T follicular helper cell (primary cell): ENCODE results near the gene MTX3.

Experiments
- DNase-seq: peaks from one replicate; pipeline ENCODE4 v3.0.0-alpha.2; 2020; ENCODE audit warnings: low read depth
- total RNA-seq, 2 experiments: gene quantifications; one replicate each; lab custom pipeline; 2026; lab: John Stamatoyannopoulos, UW

MTX3 gene, protein sequence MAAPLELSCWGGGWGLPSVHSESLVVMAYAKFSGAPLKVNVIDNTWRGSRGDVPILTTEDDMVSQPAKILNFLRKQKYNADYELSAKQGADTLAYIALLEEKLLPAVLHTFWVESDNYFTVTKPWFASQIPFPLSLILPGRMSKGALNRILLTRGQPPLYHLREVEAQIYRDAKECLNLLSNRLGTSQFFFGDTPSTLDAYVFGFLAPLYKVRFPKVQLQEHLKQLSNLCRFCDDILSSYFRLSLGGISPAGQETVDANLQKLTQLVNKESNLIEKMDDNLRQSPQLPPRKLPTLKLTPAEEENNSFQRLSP
- total RNA-seq: 41.7 to 45.3 reads per million in 2 experiments

- peak; percentile 77 for DNase-seq
Measured at GRCh38 chr5:79990598-79991507, at the start of gene MTX3. Gene MTX3 (minus strand): TSS chr5:79991262. CDS start chr5:79991238, 24 bp downstream.

GRCh38 chr5:80039650-80040049 is 48.6 kb upstream of the MTX3 start:
- DNase-seq: no peak

DNA sequence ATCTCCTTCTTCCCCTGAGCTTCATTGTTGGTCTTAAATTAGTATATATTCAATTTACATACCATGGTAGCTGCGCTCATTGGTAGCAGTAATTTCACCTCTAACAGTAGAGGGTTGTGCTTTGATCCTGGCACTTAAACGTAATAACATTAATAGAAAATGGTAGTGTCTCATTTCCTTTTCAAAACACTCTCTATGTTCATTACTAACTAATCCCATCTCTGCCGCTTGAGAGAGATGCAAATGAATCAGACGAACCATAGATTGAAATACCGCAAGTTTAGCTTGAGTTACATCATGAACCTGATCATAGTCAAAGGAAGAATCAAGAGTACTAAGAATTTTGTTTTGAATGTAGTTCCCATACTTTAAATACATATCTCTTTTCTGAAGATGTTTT is 46.3 kb upstream of the MTX3 start:
- no peak for DNase-seq

DNA sequence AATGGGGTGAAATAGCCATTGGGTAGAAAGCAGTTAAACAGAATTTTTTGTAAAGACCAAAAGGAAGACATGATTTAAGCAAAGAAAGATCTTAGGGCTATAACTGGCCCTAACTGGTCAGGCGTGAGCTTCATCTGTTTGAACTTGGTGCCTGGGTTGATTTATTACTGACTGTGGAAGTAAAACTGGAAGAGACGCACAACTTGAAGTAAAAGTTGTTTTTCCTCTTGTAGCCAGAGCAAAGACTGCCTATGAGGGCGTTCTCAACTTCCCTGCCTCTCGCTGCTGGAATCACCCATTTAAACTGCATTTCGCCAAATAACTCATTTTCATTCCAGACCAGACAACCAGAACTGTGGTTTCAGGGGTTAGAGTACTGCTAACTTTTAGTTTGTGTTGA is 45.6 kb upstream of the MTX3 start:
- no peak for DNase-seq

GRCh38 chr5:80035839-80036238 is 44.8 kb upstream of the MTX3 start:
- no peak for DNase-seq

DNA sequence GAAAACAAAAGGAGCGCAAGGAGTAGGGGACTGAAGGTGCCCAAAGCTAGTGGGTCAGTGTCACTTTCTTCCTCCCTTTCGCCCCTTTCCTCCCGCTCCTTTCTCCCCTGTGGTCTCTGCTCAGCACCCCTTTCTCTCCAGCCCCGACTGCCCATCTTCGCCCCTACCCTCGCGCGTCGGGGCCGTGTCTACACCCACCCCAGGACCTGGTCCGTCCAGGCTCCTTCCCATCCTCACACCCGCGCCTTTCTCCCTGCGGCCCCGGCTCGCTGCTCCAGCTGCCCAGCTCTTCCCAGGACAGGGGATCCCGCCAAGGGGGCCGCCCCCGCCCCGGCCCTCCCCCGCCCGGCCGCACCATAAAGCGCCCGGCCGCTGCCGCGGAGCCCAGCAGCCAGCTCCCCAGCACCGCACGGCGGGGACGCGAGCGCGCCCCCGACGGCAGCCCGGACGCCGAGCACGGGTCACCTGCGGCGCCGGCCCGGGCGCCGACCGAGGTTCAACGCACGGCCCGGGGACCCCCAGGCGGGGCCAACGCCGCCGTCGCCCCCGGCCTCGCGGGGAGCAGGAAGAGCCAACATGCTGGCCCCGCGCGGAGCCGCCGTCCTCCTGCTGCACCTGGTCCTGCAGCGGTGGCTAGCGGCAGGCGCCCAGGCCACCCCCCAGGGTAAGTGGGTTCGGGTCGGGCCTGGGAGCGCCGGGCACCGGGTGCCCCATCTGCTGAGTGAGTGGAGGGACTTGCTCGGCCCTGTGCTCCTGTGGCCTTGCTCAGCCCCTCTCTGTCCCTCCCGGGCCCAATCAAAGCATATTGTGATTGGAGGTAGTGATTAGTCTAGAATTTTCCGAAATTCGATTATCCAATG is 44.1 kb upstream of the MTX3 start, which contains the start of gene THBS4:
Gene THBS4, plus strand, starts transcription at position 387 of the 860 bp plus-strand sequence. Its CDS starts 190 bp downstream, at position 577.
- no peak for DNase-seq

DNA sequence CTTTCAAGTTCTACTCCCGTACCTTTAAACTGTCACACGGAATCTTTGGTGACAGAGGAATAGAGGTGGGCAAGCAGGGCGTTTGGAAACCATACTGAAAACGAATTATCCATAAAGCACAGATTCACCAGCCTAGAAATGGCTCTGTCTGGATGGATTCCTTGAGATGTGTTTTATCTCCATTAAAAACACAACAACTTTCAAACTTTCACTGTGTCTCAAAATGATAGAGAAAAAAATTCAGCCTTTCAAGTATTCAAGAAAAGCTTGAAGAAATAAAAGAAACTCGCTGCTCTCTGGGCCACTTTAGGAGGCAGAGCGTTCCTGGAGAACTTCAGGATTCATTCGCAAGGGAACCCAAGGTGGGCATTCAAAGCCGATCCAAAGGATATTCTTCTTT is 43.5 kb upstream of the MTX3 start:
- DNase-seq: no peak

- no peak for DNase-seq
Measured at GRCh38 chr5:80033513-80033912, 42.5 kb upstream of the MTX3 start.

DNA sequence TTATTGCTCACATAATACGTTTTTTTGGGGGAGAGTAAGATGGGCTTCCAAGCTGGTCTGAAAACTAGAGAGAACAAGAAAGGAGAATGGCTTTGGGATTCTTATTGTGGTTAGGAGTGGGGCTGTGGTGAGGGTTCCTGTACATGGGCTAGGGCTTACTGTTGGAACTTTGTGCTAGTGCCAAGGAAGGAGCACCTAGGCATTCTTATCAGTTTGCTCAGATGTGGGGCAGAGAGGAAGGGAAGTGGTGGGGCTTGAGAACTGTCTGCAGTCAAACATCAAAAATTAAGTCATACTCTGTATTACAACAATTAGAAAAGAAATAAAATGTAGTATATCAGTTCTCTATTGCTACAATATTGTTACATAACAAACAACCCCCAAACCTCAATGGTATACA is 40.0 kb upstream of the MTX3 start:
- DNase-seq: no peak

DNA sequence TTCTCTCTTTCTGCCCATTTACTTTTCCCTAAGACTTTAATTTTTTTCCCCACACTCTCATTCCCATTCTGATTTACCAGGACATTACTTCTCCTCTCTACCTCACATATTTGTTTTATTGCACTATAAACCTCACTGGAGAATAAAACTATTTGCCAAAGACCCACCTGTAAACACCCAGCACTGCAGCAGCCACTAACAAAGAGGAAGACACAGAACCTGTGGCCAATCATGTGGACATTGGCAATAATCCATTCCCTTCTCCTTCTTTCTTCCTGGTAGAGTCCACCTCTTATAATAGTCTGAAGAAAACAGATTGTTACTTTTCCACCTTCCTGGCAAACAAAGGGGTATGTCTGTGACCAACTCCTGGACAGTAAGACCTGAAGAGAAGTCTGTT is 35.8 kb upstream of the MTX3 start:
- no peak for DNase-seq

GRCh38 chr5:80025069-80025468 is 34.0 kb upstream of the MTX3 start:
- no peak for DNase-seq

GRCh38 chr5:80010754-80011392 is 19.8 kb upstream of the MTX3 start:
- no peak for DNase-seq

GRCh38 chr5:80008995-80009765 is 18.1 kb upstream of the MTX3 start:
- no peak for DNase-seq

GRCh38 chr5:80002677-80003076 is 11.6 kb upstream of the MTX3 start:
- no peak for DNase-seq

GRCh38 chr5:79999722-80000121 is 8.7 kb upstream of the MTX3 start:
- no peak for DNase-seq

DNA sequence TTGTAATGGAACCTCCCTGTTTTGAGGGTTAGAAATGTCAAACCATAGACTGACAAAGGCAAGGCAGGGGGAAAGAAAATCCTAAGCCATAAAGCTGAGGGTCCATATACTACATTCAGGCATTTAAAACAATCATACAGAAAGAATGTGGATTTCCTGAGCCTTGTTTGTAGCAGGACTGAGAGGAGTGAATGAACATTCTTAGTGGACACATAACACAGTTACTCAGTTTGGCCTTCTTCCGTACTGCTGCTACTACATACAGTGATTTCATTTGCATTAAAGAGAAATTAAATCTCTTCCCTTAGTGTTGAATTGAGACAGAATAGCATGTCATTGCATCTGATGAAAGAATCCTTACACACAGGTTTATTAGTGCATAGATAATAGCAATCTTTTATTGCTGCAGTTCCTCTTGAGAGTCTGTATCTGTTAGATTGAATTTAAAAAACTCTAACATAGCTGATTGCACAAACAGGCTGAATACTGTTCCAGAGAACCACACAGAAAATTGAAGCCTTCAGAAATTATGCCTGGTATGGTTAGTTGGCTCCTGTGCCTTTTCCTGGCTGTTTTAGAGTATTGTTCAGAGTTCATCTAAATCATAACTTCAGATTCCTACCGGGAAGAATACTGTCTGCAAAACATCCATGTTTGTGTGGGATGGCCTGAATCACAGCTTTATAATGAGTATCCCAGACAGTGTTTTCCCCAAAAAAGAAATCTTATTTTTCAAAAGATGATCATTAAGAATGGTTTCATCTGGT is 2.0 kb upstream of the MTX3 start:
- no peak for DNase-seq

- no peak for DNase-seq
Measured at GRCh38 chr5:79990205-79990597, 861 bp downstream of the MTX3 start.

GRCh38 chr5:79986260-79986659 is 4.8 kb downstream of the MTX3 start:
- no peak for DNase-seq

DNA sequence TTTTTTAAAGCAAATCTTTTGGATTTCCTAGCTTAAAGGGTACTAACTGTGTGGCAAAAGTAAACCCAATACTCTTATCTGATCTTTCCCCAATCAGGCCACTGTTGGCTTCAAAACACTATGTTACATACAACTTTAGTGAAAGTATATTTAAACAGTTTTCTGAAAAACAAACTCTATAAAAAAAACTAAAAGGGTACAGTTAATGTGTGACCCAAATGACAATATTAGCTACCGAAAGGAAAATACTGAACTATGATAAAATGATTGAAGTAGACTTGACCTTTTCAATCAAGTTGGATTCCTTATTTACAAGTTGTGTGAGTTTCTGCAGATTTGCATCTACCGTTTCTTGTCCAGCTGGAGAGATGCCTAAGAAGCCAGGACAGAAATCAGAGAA is 5.8 kb downstream of the MTX3 start:
- no peak for DNase-seq

GRCh38 chr5:79984363-79984762 is 6.7 kb downstream of the MTX3 start:
- no peak for DNase-seq
